ENCODE results near the gene RPF1. TPM values are rescaled to one million over a fixed set of nuclear protein-coding genes. Genes with fewer than 3 reads are reported as not detected.

Gene RPF1
- total and polyA plus RNA-seq, 2 of the 8 experiments (the other 6 are each of a cell fraction or from before 2014, with no cell fraction given), result 18.7 to 41.8 TPM

GRCh38 chr1:84541679-84542078 lies 62.6 kb downstream of the RPF1 start:
- no peak overlapping the region for H3K23ac ChIP-seq (ENCODE audit: insufficient read length)
- no peak overlapping the region for H3K4me2 ChIP-seq (ENCODE audit: insufficient read depth in 1 of 2, low read depth in 2 of 2, low read length in 2 of 2)
- no peak overlapping the region for H3K4ac ChIP-seq (replicated peaks; ENCODE audit: insufficient read length, low read depth, low read length)
- H3K4me1 ChIP-seq (replicated peaks in 1 of 4; ENCODE audit: control insufficient read depth in 3 of 4, insufficient read depth in 4 of 4, low read length in 3 of 4), result no peaks in the 10 kb centered on the region
- H3K79me2 ChIP-seq (ENCODE audit: control insufficient read depth in 1 of 2, insufficient read depth in 2 of 2, low read length in 2 of 2), result no peaks in the 10 kb centered on the region
- no peak overlapping the region for H3K27ac ChIP-seq (ENCODE audit: low read depth, low read length)
- ChIA-PET CTCF (ENCODE audit: partially characterized antibody) (interaction anchor here (0.7 to 1.8 kb wide), 2 partner anchors 78 to 212 kb away, joined by 3 to 7 read pairs; no protein-coding TSS in a partner anchor), POLR2A (ENCODE audit: partially characterized antibody) (no interaction called here)
- no peak for FAIRE-seq
- no peak overlapping the region for H4K5ac ChIP-seq (ENCODE audit: insufficient read length, low read depth, low read length)
- H2AK5ac ChIP-seq (ENCODE audit: low read depth, low read length), result no peak overlapping the region
- H3K27me3 ChIP-seq (replicated peaks in 1 of 4; ENCODE audit: control insufficient read depth in 3 of 4, extremely low read depth in 1 of 4, insufficient read depth in 3 of 4, low read length in 3 of 4), result no peaks in the 10 kb centered on the region
- H3K9ac ChIP-seq (replicated peaks in 1 of 4; ENCODE audit: extremely low read depth in 1 of 4, low read depth in 3 of 4, low read length in 3 of 4), result no peak overlapping the region
- TF ChIP-seq CTCF (IDR thresholded peaks at IDR 0.05; ENCODE audit: control extremely low read depth in 1 of 3, insufficient read depth in 1 of 3, low read depth in 1 of 3, low read length in 3 of 3) (peak in 2 of 3 experiments; percentile 33 to 35; a peak in 2 of 4 replicates), KDM1A (IDR thresholded peaks at IDR 0.05; ENCODE audit: borderline replicate concordance, low read length) (no peak), RAD21 (IDR thresholded peaks at IDR 0.05 in 1 of 2, conservative IDR thresholded peaks at IDR 0.05 in 1 of 2; ENCODE audit: low read depth in 2 of 2, low read length in 2 of 2) (peak; percentile 66 to 73), GTF2F1 (IDR thresholded peaks at IDR 0.05; ENCODE audit: borderline replicate concordance, low read depth, low read length) (no peak)
- H2BK5ac ChIP-seq (ENCODE audit: low read depth, low read length), result no peak overlapping the region
- H4K91ac ChIP-seq (replicated peaks; ENCODE audit: insufficient read length, low read length), result no peak overlapping the region
- no peak overlapping the region for H3K18ac ChIP-seq (ENCODE audit: extremely low read depth, low read length)
- H3K79me1 ChIP-seq (ENCODE audit: low read depth, low read length), result no peaks in the 10 kb centered on the region
- no peak overlapping the region for H2BK15ac ChIP-seq (ENCODE audit: low read length)
- H4K20me1 ChIP-seq (replicated peaks in 1 of 2; ENCODE audit: control insufficient read depth in 1 of 2, insufficient read depth in 2 of 2, low read length in 2 of 2), result no peaks in the 10 kb centered on the region
- H2BK120ac ChIP-seq (replicated peaks; ENCODE audit: low read depth, low read length), result no peak overlapping the region
- DNase-seq (ENCODE audit: low read depth in 1 of 2, low spot score in 2 of 2), result no peak
- no peak overlapping the region for H3K56ac ChIP-seq (replicated peaks; ENCODE audit: insufficient read length, low read depth, low read length)
- H4K8ac ChIP-seq (ENCODE audit: extremely low read depth, insufficient read depth, low read length), result no peak overlapping the region
- H3K9me3 ChIP-seq (ENCODE audit: insufficient read depth in 2 of 2, low read depth in 1 of 2, low read length in 1 of 2), result no peaks in the 10 kb centered on the region; a peak in 1 of 4 replicates
- H3K23me2 ChIP-seq (ENCODE audit: low read depth, low read length), result no peaks in the 10 kb centered on the region
- no peak overlapping the region for H3K4me3 ChIP-seq (ENCODE audit: extremely low read depth in 1 of 4, insufficient read depth in 2 of 4, low read depth in 3 of 4, low read length in 4 of 4)
- H2AFZ ChIP-seq (ENCODE audit: low read length), result no peak overlapping the region
- H2BK20ac ChIP-seq (ENCODE audit: low read length), result no peak overlapping the region
- H3K36me3 ChIP-seq (ENCODE audit: control insufficient read depth in 2 of 4, insufficient read depth in 4 of 4, low read length in 3 of 4), result no peaks in the 10 kb centered on the region
- H2BK12ac ChIP-seq (ENCODE audit: low read depth, low read length), result no peak overlapping the region
- 69% methylated on average over 4 of the region's 4 CpGs; no CpG with 5 or more reads in 1 of the 2 experiments for WGBS, 2 experiments (ENCODE audit: extremely low coverage in 1 of 2, insufficient coverage in 1 of 2, insufficient read length in 1 of 2, insufficient replicate concordance in 2 of 2, low coverage in 1 of 2, low lambda C conversion rate in 2 of 2, missing lambda C conversion rate in 1 of 2)
- H3K14ac ChIP-seq (ENCODE audit: insufficient read length), result no peak overlapping the region
